ENCODE measurements around the gene ITPR1.

GRCh38 chr3:4786431-4786830, 293.3 kb downstream of the ITPR1 start:
- TF ChIP-seq POLR2AphosphoS5 (IDR thresholded peaks at IDR 0.05; ENCODE audit: borderline replicate concordance, low read depth, low read length) (no peak), EZH2 (IDR thresholded peaks at IDR 0.05) (no peak)

Data from SK-N-MC (cell line).